Measurements from ENCODE around the gene TMC2. TPM values are rescaled to one million over a fixed set of nuclear protein-coding genes. Genes with fewer than 3 reads are reported as not detected.

The TMC2 gene
- total RNA-seq, 4 donors from 2014 or later: 0.27 TPM; not detected in 3

DNA sequence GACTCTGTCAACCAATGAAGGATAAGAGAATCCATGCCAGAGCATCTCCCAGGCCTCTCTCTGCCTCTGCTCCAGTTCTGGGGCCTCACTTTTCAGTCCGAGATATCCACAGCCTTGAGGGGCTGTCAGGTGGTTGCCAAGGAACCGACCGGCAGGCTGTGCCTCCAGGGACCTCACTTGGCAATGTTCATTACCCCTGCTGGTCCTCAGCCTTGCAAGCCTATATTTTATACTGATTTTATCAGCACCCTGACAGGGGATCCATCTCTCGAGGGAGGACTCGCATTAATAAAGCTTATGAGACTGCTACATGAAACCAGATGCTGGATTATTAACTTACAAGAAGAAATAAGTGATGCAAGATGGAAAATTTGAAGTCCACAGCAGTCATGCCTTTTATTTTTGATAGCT, 39.9 kb downstream of the TMC2 start:
- no peak for DNase-seq

GRCh38 chr20:2578475-2579192, 42.3 kb downstream of the TMC2 start:
- no peaks in the 10 kb centered on the region for H3K27me3 ChIP-seq
- H3K36me3 ChIP-seq: no peaks in the 10 kb centered on the region
- DNase-seq: no peak

More for the DNA sequence above, 39.9 kb downstream of the TMC2 start:
- no peak for TF ChIP-seq CTCF (IDR thresholded peaks at IDR 0.05)
- no peak for TF ChIP-seq POLR2A (IDR thresholded peaks at IDR 0.05)
- Histone ChIP-seq H3K27me3 (no peaks in the 10 kb centered on the region), H3K4me3 (no peak overlapping the region), H3K36me3 (no peaks in the 10 kb centered on the region), H3K9me3 (no peaks in the 10 kb centered on the region), H3K4me1 (no peaks in the 10 kb centered on the region), H3K27ac (no peak overlapping the region)

DNA sequence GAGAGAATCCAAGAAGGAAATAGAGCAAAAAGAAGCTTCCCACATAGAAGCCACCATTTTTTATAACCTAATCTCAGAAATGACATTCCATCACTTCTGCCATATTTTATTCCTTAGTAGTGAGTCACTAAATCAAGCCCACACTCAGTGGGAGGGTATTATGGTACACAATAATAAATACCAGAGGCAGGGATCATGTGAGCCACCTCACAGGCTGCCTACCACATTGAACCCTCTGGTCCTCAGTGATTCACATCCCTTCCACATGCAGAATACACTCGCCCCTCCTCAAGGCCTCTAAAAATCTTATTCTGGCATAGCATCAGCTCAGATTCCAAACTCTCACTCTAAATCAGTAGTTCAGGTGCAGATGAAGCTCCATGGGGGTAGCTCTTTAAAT, 49.4 kb downstream of the TMC2 start:
- H3K9me3 ChIP-seq: no peaks in the 10 kb centered on the region

More at GRCh38 chr20:2578475-2579192, 42.3 kb downstream of the TMC2 start:
- no peak overlapping the region for H3K27ac ChIP-seq
- no peak for TF ChIP-seq POLR2A (IDR thresholded peaks at IDR 0.05)
- H3K4me1 ChIP-seq: no peaks in the 10 kb centered on the region
- no peak overlapping the region for H3K4me3 ChIP-seq
- H3K9me3 ChIP-seq: no peaks in the 10 kb centered on the region

GRCh38 chr20:2593756-2594155, 57.4 kb downstream of the TMC2 start:
- H3K36me3 ChIP-seq: no peaks in the 10 kb centered on the region
- no peaks in the 10 kb centered on the region for H3K4me1 ChIP-seq
- no peak overlapping the region for H3K27ac ChIP-seq
- H3K4me3 ChIP-seq: no peak overlapping the region
- no peak for TF ChIP-seq CTCF (IDR thresholded peaks at IDR 0.05)
- TF ChIP-seq POLR2A (IDR thresholded peaks at IDR 0.05): no peak
- DNase-seq: no peak
- no peaks in the 10 kb centered on the region for H3K9me3 ChIP-seq
- no peaks in the 10 kb centered on the region for H3K27me3 ChIP-seq

More for the DNA sequence above, 49.4 kb downstream of the TMC2 start:
- no peaks in the 10 kb centered on the region for H3K4me1 ChIP-seq
- TF ChIP-seq POLR2A (IDR thresholded peaks at IDR 0.05) (no peak), CTCF (IDR thresholded peaks at IDR 0.05) (no peak)
- H3K27ac ChIP-seq: no peak overlapping the region
- DNase-seq: no peak
- H3K36me3 ChIP-seq: no peaks in the 10 kb centered on the region
- no peak overlapping the region for H3K4me3 ChIP-seq
- H3K27me3 ChIP-seq: no peaks in the 10 kb centered on the region

GRCh38 chr20:2595076-2595475, 58.7 kb downstream of the TMC2 start:
- DNase-seq: no peak
- Histone ChIP-seq H3K4me3 (no peak overlapping the region), H3K9me3 (no peaks in the 10 kb centered on the region), H3K27ac (no peak overlapping the region), H3K27me3 (no peaks in the 10 kb centered on the region), H3K4me1 (peaks cover 0 to 6% (median 0%) of the 10 kb centered on the region in 4 donors), H3K36me3 (no peaks in the 10 kb centered on the region)
- TF ChIP-seq CTCF (IDR thresholded peaks at IDR 0.05) (no peak), POLR2A (IDR thresholded peaks at IDR 0.05) (no peak)

- DNase-seq: no peak
- Histone ChIP-seq H3K4me3 (no peak overlapping the region), H3K27ac (no peak overlapping the region), H3K27me3 (no peaks in the 10 kb centered on the region), H3K9me3 (no peaks in the 10 kb centered on the region), H3K36me3 (no peaks in the 10 kb centered on the region), H3K4me1 (peaks cover 0 to 8% (median 0%) of the 10 kb centered on the region in 4 donors)
- TF ChIP-seq POLR2A (IDR thresholded peaks at IDR 0.05) (no peak), CTCF (IDR thresholded peaks at IDR 0.05) (no peak)
Observed at GRCh38 chr20:2596673-2597279, 60.4 kb downstream of the TMC2 start.

Measured in Peyer's patch (tissue), 4 donors.